SK-N-MC (cell line): ENCODE measurements around the gene TOP1.

Experiments used
- FOXP2 ChIP-seq: optimal IDR thresholded peaks from 2 replicates; pipeline ENCODE3; 2011; ENCODE audit warnings: mild to moderate bottlenecking, moderate library complexity; ENCODE audit not compliant: insufficient read depth; ENCODE audit errors: extremely low read length, control extremely low read depth
- POLR2AphosphoS5 ChIP-seq: IDR thresholded peaks from 2 replicates; pipeline ENCODE4 v1.6.1; 2012; ENCODE audit warnings: mild to moderate bottlenecking, low read depth, low read length, borderline replicate concordance

DNA sequence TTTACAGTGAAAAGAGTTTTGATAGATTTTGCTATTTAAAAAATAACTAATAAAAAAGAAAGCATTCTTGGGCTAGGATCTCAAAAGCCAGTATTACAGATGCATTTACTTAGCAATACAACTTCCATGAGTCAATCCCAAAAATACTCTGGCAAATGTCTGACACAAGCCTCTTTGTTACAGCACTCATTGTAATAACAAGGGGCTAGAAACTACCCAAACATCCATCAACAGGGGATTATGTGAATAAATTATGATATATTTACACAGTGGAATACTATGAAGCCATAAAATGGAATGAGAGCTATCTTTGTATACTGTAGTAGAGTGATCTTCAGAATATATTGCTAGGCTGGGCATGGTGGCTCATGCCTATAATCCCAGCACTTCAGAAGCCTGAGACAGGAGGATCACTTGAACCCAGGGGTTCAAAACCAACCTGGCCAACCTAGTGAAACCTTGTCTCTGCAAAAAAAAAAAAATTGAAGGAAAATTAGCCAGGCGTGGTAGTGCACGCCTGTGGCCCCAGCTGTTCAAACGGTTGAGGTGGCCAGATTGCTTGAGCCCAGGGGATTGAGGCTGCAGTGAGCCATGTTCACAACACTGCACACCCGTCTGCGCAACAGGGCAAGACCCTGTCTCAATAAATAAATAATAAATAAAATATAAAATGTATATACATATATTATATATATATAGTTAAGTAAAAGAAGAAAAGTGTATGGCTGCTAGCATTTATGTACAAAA lies 34.7 kb upstream of the TOP1 start:
- TF ChIP-seq POLR2AphosphoS5: no peak
- no peak for TF ChIP-seq FOXP2
